GM12891 (cell line): ENCODE results near the gene EPHX1.

Experiments used
- POLR2A ChIP-seq: IDR thresholded peaks from 2 replicates; pipeline ENCODE4 v1.6.1; 2011; ENCODE audit warnings: low read depth, low read length, control low read depth
- SPI1 ChIP-seq: IDR thresholded peaks from 2 replicates; pipeline ENCODE4 v1.6.1; 2011; ENCODE audit warnings: low read depth, low read length, control low read depth

- TF ChIP-seq SPI1 (no peak), POLR2A (no peak)
These were observed 5.7 kb downstream of the EPHX1 start for GRCh38 chr1:225815526-225816178.
